Right lung (tissue), 5 donors: ENCODE measurements around the gene PINK1. TPM values are rescaled to one million over a fixed set of nuclear protein-coding genes. Genes with fewer than 3 reads are reported as not detected.

Source experiments
- polyA plus RNA-seq, 5 donors: library from polyadenylated mRNA; unstranded; fragments of 120-200 nt; gene quantifications; one replicate each; pipeline versions ENCODE4 v1.2.1 to v1.2.3, GENCODE V29; 2013; ENCODE audit warnings: inconsistent platforms in 1 of 5, low replicate concordance in 1 of 5; ENCODE audit not compliant: insufficient read length in 5 of 5, insufficient read depth in 1 of 5

PINK1 gene
- polyA plus RNA-seq, 5 donors, result 32.0 to 36.5 (median 34.0) TPM

Other genes with a start within 250 kb of the PINK1 start
- 10 to 100 TPM; 52.4 to 80.9 (median 70.7) TPM for gene CAMK2N1, start 147.2 kb upstream of the PINK1 start, polyA plus RNA-seq
- gene MUL1, start 125.3 kb upstream of the PINK1 start, polyA plus RNA-seq, result 10 to 100 TPM; 20.5 to 26.8 (median 23.4) TPM
- 1 to 10 TPM in 1 of 5 donors, under 1 TPM in 4; 0.33 to 1.3 (median 0.37) TPM for gene FAM43B, start 80.9 kb upstream of the PINK1 start, polyA plus RNA-seq
- gene CDA, start 44.4 kb upstream of the PINK1 start, polyA plus RNA-seq, result 1 to 10 TPM in 1 of 5 donors, under 1 TPM in 4; 0.47 to 1.2 (median 0.61) TPM
- 100 to 1,000 TPM; 210 to 229 (median 215) TPM for gene DDOST, start 27.9 kb downstream of the PINK1 start, polyA plus RNA-seq
- gene KIF17, start 84.5 kb downstream of the PINK1 start, polyA plus RNA-seq, result 10 to 100 TPM in 2 of 5 donors, 1 to 10 TPM in 3; 5.5 to 12.1 (median 8.4) TPM
- under 1 TPM in 3 of 5 donors, not detected in 2; 0.05 to 0.19 (median 0.10) TPM for gene SH2D5, start 99.2 kb downstream of the PINK1 start, polyA plus RNA-seq
- gene HP1BP3, start 153.8 kb downstream of the PINK1 start, polyA plus RNA-seq, result 100 to 1,000 TPM; 280 to 430 (median 419) TPM